SH-SY5Y (cell line): ENCODE data around the gene ARID5A.

ENCODE experiments used
- GATA2 ChIP-seq: IDR thresholded peaks from 2 replicates; pipeline ENCODE4 v1.6.1; 2011; ENCODE audit warnings: mild to moderate bottlenecking, low read depth, low read length
- GATA3 ChIP-seq: IDR thresholded peaks from 2 replicates; pipeline ENCODE4 v1.6.1; 2011; ENCODE audit warnings: low read depth, mild to moderate bottlenecking, low read length, moderate library complexity

DNA sequence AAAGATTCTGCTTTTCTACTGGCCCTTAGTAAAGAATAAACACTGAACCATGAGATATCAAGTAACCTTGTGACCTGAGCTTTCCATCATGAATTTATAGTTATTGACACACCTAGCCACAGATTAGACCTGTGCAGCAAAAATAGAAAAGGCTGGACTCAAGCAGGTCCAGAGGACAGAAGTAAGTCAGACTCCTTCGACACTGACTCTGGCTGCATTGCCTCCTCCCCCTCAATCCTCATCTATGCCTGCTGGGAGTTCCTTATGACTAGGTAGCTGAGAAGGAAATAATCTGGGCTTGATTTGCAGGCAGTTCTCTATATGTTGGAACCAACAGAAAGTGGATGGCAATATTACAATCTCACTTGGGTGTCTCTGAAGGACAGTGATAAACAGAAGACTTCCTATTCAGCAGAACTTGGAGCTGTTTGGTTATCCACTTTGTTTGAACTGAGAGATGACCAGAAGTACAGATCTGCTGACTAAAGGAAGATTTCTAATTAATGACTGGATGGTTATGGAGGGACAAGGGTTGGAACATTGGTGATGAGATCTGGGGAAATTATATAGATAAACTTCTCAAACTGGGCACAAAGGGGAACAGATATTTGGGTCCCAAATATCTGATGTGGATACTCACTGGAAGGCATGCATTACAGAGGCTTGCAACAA, 39.4 kb downstream of the ARID5A start:
- no peak for TF ChIP-seq GATA3
- TF ChIP-seq GATA2 = no peak
